Karpas-422 (cell line): Measurements from ENCODE around the gene FGD4. TPM values are rescaled to one million over a fixed set of nuclear protein-coding genes. Genes with fewer than 3 reads are reported as not detected.

Experiments
- DNase-seq: peaks from one replicate; pipeline ENCODE4 v3.0.0-alpha.2; 2015
- H2AFZ ChIP-seq: fragments of 200-600 bp; sonication (generic); 2 replicates; pipeline ENCODE4 v1.6.1; 2014; ENCODE audit warnings: antibody characterized with exemption, low read length, mixed read lengths
- H3K27ac ChIP-seq: fragments of 200-600 bp; sonication (generic); 2 replicates; pipeline ENCODE4 v1.5.1; 2014; ENCODE audit warnings: mild to moderate bottlenecking, low read length, moderate library complexity
- H3K27me3 ChIP-seq: fragments of 200-600 bp; sonication (generic); 2 replicates; pipeline ENCODE4 v1.6.1; 2014; ENCODE audit warnings: low read length, mixed read lengths
- H3K36me3 ChIP-seq: fragments of 200-600 bp; sonication (generic); 2 replicates; pipeline ENCODE4 v1.6.1; 2014; ENCODE audit warnings: low read length, mixed read lengths; ENCODE audit not compliant: insufficient read depth
- H3K4me1 ChIP-seq: fragments of 200-600 bp; sonication (generic); 2 replicates; pipeline ENCODE4 v1.6.1; 2014; ENCODE audit warnings: mild to moderate bottlenecking, low read length, mixed read lengths
- H3K4me2 ChIP-seq: fragments of 200-600 bp; sonication (generic); 2 replicates; pipeline ENCODE4 v1.6.1; 2014; ENCODE audit warnings: low read length, low read depth, mild to moderate bottlenecking; ENCODE audit not compliant: poor library complexity, severe bottlenecking
- H3K4me3 ChIP-seq: fragments of 200-600 bp; sonication (generic); 2 replicates; pipeline ENCODE4 v1.5.1; 2014; ENCODE audit warnings: mild to moderate bottlenecking, antibody characterized with exemption, low read length, mixed read lengths
- H3K79me2 ChIP-seq: fragments of 200-600 bp; sonication (generic); 2 replicates; pipeline ENCODE4 v1.6.1; 2014; ENCODE audit warnings: mild to moderate bottlenecking, low read length, mixed read lengths
- H3K9ac ChIP-seq: fragments of 200-600 bp; sonication (generic); 2 replicates; pipeline ENCODE4 v1.6.0; 2014; ENCODE audit warnings: low read length
- H3K9me2 ChIP-seq: fragments of 200-600 bp; sonication (generic), shearing (Covaris generic); replicated peaks from 2 replicates; pipeline ENCODE4 v1.6.0; 2014; ENCODE audit warnings: mild to moderate bottlenecking, low read length, moderate library complexity; ENCODE audit not compliant: insufficient read depth
- H3K9me3 ChIP-seq: fragments of 300-700, 200-600 bp; sonication (generic); 2 replicates; pipeline ENCODE4 v1.6.1; 2014; ENCODE audit warnings: low read length, mixed read lengths
- H4K20me1 ChIP-seq: fragments of 200-600 bp; sonication (generic); 2 replicates; pipeline ENCODE4 v1.6.1; 2014; ENCODE audit warnings: mild to moderate bottlenecking, antibody characterized with exemption, low read length, low read depth; ENCODE audit not compliant: insufficient read depth
- total RNA-seq: library from RNA; depleted of rRNA; stranded (reverse); fragments of >200 nt; shearing (Covaris generic); gene quantifications from 2 replicates; pipeline ENCODE4 v1.2.3, GENCODE V29; 2014; ENCODE audit warnings: low replicate concordance

The FGD4 gene
- total RNA-seq, 1 experiment from 2014 or later = 0.11 TPM

- no peaks in the 10 kb centered on the region for H3K9me2 ChIP-seq
- no peaks in the 10 kb centered on the region for H3K79me2 ChIP-seq
- no peak overlapping the region for H3K27ac ChIP-seq
- no peak for DNase-seq
- H3K4me1 ChIP-seq = no peaks in the 10 kb centered on the region
- H3K9ac ChIP-seq = no peak overlapping the region
- no peak overlapping the region for H2AFZ ChIP-seq
- no peak overlapping the region for H3K4me3 ChIP-seq
- no peaks in the 10 kb centered on the region for H3K27me3 ChIP-seq
- H3K4me2 ChIP-seq = no peak overlapping the region
- no peaks in the 10 kb centered on the region for H3K9me3 ChIP-seq
- no peaks in the 10 kb centered on the region for H3K36me3 ChIP-seq
- H4K20me1 ChIP-seq = no peaks in the 10 kb centered on the region
Measured at GRCh38 chr12:32493282-32493681, 93.9 kb downstream of the FGD4 start.

- no peak overlapping the region for H2AFZ ChIP-seq
- H3K4me3 ChIP-seq = no peak overlapping the region
- H4K20me1 ChIP-seq = no peaks in the 10 kb centered on the region
- no peaks in the 10 kb centered on the region for H3K79me2 ChIP-seq
- DNase-seq = no peak
- no peaks in the 10 kb centered on the region for H3K9me3 ChIP-seq
- H3K9ac ChIP-seq = no peak overlapping the region
- no peaks in the 10 kb centered on the region for H3K4me1 ChIP-seq
- H3K27ac ChIP-seq = no peak overlapping the region
- no peaks in the 10 kb centered on the region for H3K36me3 ChIP-seq
- H3K9me2 ChIP-seq = no peaks in the 10 kb centered on the region
- no peaks in the 10 kb centered on the region for H3K27me3 ChIP-seq
- H3K4me2 ChIP-seq = no peak overlapping the region
Measured at GRCh38 chr12:32494656-32495055, 95.3 kb downstream of the FGD4 start.

- Histone ChIP-seq H3K36me3 (no peaks in the 10 kb centered on the region), H2AFZ (no peak overlapping the region), H3K27ac (no peak overlapping the region), H3K4me1 (no peaks in the 10 kb centered on the region), H3K4me3 (no peak overlapping the region), H3K27me3 (no peaks in the 10 kb centered on the region), H3K9me3 (no peaks in the 10 kb centered on the region), H3K79me2 (no peaks in the 10 kb centered on the region), H3K9ac (no peak overlapping the region), H3K9me2 (no peaks in the 10 kb centered on the region), H3K4me2 (no peak overlapping the region), H4K20me1 (no peaks in the 10 kb centered on the region)
- DNase-seq = no peak
Measured at GRCh38 chr12:32496946-32497345, 97.6 kb downstream of the FGD4 start.

- Histone ChIP-seq H4K20me1 (no peaks in the 10 kb centered on the region), H3K4me2 (no peak overlapping the region), H3K9ac (no peak overlapping the region), H3K27me3 (no peaks in the 10 kb centered on the region), H3K9me2 (no peaks in the 10 kb centered on the region), H3K4me1 (no peaks in the 10 kb centered on the region), H3K27ac (no peak overlapping the region), H3K79me2 (no peaks in the 10 kb centered on the region), H3K36me3 (no peaks in the 10 kb centered on the region), H3K9me3 (no peaks in the 10 kb centered on the region), H3K4me3 (no peak overlapping the region), H2AFZ (no peak overlapping the region)
- DNase-seq = no peak
Measured at GRCh38 chr12:32497864-32498263, 98.5 kb downstream of the FGD4 start.

- H3K4me3 ChIP-seq = no peak overlapping the region
- no peaks in the 10 kb centered on the region for H3K36me3 ChIP-seq
- H3K27me3 ChIP-seq = no peaks in the 10 kb centered on the region
- no peak overlapping the region for H2AFZ ChIP-seq
- H3K9ac ChIP-seq = no peak overlapping the region
- H3K79me2 ChIP-seq = no peaks in the 10 kb centered on the region
- H3K4me2 ChIP-seq = no peak overlapping the region
- no peaks in the 10 kb centered on the region for H3K9me3 ChIP-seq
- no peaks in the 10 kb centered on the region for H4K20me1 ChIP-seq
- H3K9me2 ChIP-seq = no peaks in the 10 kb centered on the region
- H3K4me1 ChIP-seq = no peaks in the 10 kb centered on the region
- no peak overlapping the region for H3K27ac ChIP-seq
- DNase-seq = no peak
Measured at GRCh38 chr12:32499048-32499447, 99.7 kb downstream of the FGD4 start.

GRCh38 chr12:32501835-32502333, 102.5 kb downstream of the FGD4 start:
- Histone ChIP-seq H3K27me3 (no peaks in the 10 kb centered on the region), H3K79me2 (no peaks in the 10 kb centered on the region), H2AFZ (no peak overlapping the region), H3K9me3 (no peaks in the 10 kb centered on the region), H3K4me3 (no peak overlapping the region), H3K36me3 (no peaks in the 10 kb centered on the region), H3K27ac (no peak overlapping the region), H4K20me1 (no peaks in the 10 kb centered on the region), H3K9ac (no peak overlapping the region), H3K4me2 (no peak overlapping the region), H3K4me1 (no peaks in the 10 kb centered on the region), H3K9me2 (no peaks in the 10 kb centered on the region)
- DNase-seq = no peak

GRCh38 chr12:32502693-32503502, 103.5 kb downstream of the FGD4 start:
- no peak overlapping the region for H3K4me3 ChIP-seq
- no peaks in the 10 kb centered on the region for H3K4me1 ChIP-seq
- H3K27ac ChIP-seq = no peak overlapping the region
- H3K27me3 ChIP-seq = no peaks in the 10 kb centered on the region
- no peak for DNase-seq
- H3K9me3 ChIP-seq = no peaks in the 10 kb centered on the region
- H3K79me2 ChIP-seq = no peaks in the 10 kb centered on the region
- no peak overlapping the region for H2AFZ ChIP-seq
- no peaks in the 10 kb centered on the region for H3K36me3 ChIP-seq
- H3K9me2 ChIP-seq = no peaks in the 10 kb centered on the region
- H4K20me1 ChIP-seq = no peaks in the 10 kb centered on the region
- no peak overlapping the region for H3K4me2 ChIP-seq
- H3K9ac ChIP-seq = no peak overlapping the region

GRCh38 chr12:32503730-32504129, 104.4 kb downstream of the FGD4 start:
- H4K20me1 ChIP-seq = no peaks in the 10 kb centered on the region; the same call in 1 of the 2 replicates

More at GRCh38 chr12:32503730-32504129, 104.4 kb downstream of the FGD4 start:
- Histone ChIP-seq H3K4me2 (no peak overlapping the region), H3K79me2 (no peaks in the 10 kb centered on the region), H3K36me3 (no peaks in the 10 kb centered on the region), H3K27me3 (no peaks in the 10 kb centered on the region), H3K9ac (no peak overlapping the region), H3K4me3 (no peak overlapping the region), H3K4me1 (no peaks in the 10 kb centered on the region), H3K9me3 (no peaks in the 10 kb centered on the region), H3K9me2 (no peaks in the 10 kb centered on the region), H3K27ac (no peak overlapping the region), H2AFZ (no peak overlapping the region)
- no peak for DNase-seq
